GM19238 (cell line): Measurements from ENCODE around the gene ANO2.

Experiments
- DNase-seq: peaks from one replicate; pipeline ENCODE4 v3.0.0; 2011; ENCODE audit warnings: low spot score; ENCODE audit not compliant: insufficient read length

Gene ANO2

GRCh38 chr12:5783289-5783920 is 161.7 kb downstream of the ANO2 start:
- DNase-seq: no peak

GRCh38 chr12:5780536-5780935 is 164.5 kb downstream of the ANO2 start:
- no peak for DNase-seq

- no peak for DNase-seq
These were observed 165.7 kb downstream of the ANO2 start for GRCh38 chr12:5779401-5779800.

GRCh38 chr12:5778821-5779220 is 166.2 kb downstream of the ANO2 start:
- no peak for DNase-seq

GRCh38 chr12:5777451-5777850 is 167.6 kb downstream of the ANO2 start:
- DNase-seq: no peak

- DNase-seq: no peak
These were observed 169.0 kb downstream of the ANO2 start for GRCh38 chr12:5776091-5776490.

- no peak for DNase-seq
These were observed 171.5 kb downstream of the ANO2 start for GRCh38 chr12:5773550-5773949.

- no peak for DNase-seq
These were observed 173.3 kb downstream of the ANO2 start for GRCh38 chr12:5771756-5772155.

GRCh38 chr12:5770727-5771126 is 174.3 kb downstream of the ANO2 start:
- DNase-seq: no peak

GRCh38 chr12:5768581-5769196 is 176.4 kb downstream of the ANO2 start:
- DNase-seq: no peak

- no peak for DNase-seq
These were observed 176.9 kb downstream of the ANO2 start for GRCh38 chr12:5768171-5768570.

- no peak for DNase-seq
These were observed 186.7 kb downstream of the ANO2 start for GRCh38 chr12:5758347-5758746.

- no peak for DNase-seq
These were observed 188.7 kb downstream of the ANO2 start for GRCh38 chr12:5756338-5756842.

GRCh38 chr12:5748027-5748426 is 197.0 kb downstream of the ANO2 start:
- no peak for DNase-seq

- no peak for DNase-seq
These were observed 198.1 kb downstream of the ANO2 start for GRCh38 chr12:5746917-5747316.

- DNase-seq: no peak
These were observed 198.8 kb downstream of the ANO2 start for GRCh38 chr12:5746036-5746908.

GRCh38 chr12:5745251-5745888 is 199.7 kb downstream of the ANO2 start:
- DNase-seq: peak; percentile 16

GRCh38 chr12:5742258-5742657 is 202.8 kb downstream of the ANO2 start:
- no peak for DNase-seq

- DNase-seq: no peak
These were observed 205.1 kb downstream of the ANO2 start for GRCh38 chr12:5739917-5740316.

GRCh38 chr12:5737778-5738177 is 207.3 kb downstream of the ANO2 start:
- no peak for DNase-seq

GRCh38 chr12:5736527-5736926 is 208.5 kb downstream of the ANO2 start:
- no peak for DNase-seq

GRCh38 chr12:5736016-5736415 is 209.0 kb downstream of the ANO2 start:
- DNase-seq: no peak
